T-helper 1 cell (primary cell): ENCODE data around the gene MRPL42.
"Not testable (repeated sequence)": the region's sequence is repeated elsewhere in the genome, so short reads cannot be mapped to it uniquely, and the experiment has no call there.

Experiments used
- DNase-seq, 5 donors: peaks; one replicate each; pipeline ENCODE4 v3.0.0-alpha.2; 2012 to 2020
- total RNA-seq, 4 donors: gene quantifications; one replicate each; lab custom pipeline; 2026; lab: John Stamatoyannopoulos, UW

Gene MRPL42
- total RNA-seq: 28.1 to 57.8 (median 37.9) reads per million in 4 donors

DNA sequence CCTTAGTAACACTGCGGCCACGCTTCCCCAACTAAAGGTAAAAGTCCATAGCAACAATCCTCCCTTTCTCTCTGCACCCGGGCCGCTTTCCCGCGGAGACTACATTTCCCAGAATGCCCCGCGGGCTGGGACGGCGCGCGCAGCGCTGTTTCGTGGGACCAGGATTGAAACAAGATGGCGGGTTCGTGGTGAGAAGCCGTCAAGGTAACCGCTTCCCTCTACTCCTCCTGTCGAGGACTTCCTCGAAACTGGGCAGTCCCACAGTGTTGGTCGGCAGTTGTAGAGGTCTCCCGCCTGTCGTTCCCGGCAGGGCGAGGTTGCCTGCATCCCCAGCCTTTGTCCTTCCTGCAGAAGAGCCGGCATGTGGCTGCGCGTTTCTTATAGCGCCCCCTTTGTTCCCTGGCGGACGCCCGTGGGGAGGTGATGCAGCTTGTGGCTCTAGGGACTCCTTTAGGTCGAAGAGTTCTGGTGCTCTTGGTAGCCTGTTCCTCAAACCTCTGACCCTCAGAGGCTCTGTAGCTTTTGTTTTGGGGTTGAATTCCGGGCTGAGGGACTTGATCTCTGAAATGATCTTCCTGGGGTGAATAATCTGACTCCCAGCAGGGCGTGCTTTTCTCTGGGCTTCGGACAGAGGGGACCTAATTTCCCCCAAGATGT is at the start of gene MRPL42:
Gene MRPL42, plus strand, starts transcription at position 164 of the 657 bp plus-strand sequence. CDS start 1,772 bp downstream, outside the sequence.
- DNase-seq: peak; percentile 70 to 91 (median 81)

DNA sequence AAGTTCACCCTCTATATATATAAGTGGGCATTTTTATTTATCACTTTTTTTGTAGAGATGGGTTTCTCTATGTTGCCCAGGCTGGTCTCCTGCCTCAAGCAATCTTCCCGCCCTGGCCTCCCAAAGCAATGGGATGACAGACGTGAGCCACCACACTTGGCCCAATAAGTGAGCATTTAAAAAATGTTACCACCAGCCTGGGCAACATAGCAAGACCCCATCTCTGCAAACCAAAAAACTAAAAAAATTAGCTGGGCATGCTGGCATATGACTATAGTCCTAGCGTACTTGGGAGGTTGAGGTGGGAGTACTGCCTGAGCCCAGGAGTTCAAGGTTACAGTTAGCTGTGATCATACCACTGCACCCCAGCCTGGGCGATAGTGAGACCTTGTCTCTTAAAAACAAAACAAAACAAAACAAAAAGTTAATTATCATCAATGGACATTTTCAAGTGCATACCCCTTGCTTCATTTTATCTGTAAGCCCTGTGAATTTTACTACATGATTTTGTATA is 49.3 kb upstream of the MRPL42 start:
- no peak for DNase-seq

DNA sequence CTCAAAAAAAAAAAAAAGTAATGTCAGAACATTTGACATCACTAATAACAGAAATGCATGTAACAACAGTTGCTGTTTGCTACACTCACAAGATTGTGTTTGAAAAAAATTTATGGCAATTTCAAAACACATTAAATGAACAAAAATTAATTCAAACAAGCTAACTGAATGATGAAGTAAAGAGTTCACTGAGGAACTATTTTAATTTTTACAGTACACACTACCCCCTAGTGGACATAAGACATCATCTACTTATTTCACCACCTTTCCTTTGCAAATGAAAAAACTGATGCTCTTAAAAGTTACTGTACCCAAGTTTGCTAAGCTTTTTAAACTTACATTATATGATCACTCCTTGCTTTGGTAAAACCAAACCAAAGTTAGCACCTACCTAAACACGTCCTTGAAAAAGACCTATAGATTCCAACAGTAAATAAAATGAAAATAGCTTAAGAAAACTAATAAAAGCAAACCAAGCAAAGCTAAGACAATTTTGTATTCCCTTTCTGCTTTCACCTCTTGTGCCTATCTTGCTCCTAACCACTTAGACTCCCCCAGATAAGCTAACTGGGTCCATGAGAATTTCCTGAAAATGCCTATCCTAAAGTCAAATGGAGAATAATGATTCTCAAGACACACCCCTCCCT is 47.8 kb upstream of the MRPL42 start:
- DNase-seq: peak in 1 of 5 donors; percentile 56

DNA sequence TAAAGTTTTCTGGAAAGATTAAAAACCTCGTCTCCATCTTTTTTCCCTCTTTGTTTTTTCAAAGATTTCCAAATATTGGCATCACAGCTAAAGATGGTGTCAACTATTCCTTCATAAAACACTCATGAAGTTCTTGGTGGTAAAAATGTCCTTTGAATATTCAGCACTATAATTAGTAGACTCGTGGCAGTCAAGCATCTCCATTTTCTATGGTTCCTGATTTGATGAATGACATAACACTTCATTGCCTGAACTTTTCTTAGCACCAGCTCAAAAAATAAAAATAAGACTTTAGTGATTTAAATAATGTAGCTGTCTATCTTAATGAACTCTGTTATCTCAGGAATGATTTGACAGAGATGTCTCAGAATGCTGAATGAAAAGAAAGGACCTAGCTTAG is 45.3 kb upstream of the MRPL42 start:
- no peak for DNase-seq

DNA sequence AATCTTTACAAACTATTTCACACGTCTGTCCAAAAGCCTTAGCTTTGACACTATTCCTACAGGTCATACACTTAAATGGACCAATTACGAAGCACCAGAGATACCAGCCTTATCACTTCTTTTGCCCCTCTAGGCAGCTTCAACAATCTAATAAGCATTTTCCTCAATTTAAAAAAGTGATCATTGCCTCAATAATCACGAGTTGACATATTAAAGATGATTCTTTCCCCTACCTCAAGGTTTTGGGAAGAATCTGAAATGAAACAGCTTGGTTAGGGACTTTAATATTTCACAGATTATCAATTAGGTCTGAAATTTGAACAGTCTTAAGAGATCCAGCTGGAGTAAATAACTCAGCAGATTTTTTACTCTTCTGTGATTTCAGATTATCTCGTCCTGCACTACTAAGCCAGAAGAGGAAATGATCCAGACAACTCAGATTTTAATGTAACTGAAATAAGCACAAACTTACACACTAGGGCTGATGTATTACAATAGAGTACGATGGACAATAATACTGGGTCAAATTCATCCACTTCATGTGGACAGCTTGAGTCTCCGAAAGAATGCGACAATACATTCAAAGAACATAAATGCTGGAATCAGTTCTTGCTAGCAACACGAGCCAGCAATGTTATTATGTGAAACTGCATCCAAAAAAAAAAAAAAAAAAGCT is 41.4 kb upstream of the MRPL42 start:
- no peak for DNase-seq

DNA sequence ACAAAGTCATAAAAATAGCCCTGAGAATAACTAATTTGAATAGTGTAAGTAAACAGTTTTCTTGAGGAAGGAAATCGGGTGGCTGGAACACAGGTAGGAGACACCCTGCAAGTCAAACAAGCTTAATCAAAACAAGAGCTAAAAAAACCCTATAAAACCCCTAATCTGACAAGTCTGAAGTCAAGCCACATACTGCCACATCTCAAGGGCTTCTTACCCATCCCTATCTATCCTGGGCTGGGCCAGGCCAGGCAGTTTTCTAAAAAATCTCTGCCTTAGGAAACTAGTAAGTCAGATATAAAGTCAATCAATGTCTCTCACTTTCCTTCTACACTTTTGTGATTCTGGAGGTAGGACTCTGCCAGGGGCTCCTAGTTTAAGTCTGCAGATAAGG is 40.9 kb upstream of the MRPL42 start:
- DNase-seq: no peak

DNA sequence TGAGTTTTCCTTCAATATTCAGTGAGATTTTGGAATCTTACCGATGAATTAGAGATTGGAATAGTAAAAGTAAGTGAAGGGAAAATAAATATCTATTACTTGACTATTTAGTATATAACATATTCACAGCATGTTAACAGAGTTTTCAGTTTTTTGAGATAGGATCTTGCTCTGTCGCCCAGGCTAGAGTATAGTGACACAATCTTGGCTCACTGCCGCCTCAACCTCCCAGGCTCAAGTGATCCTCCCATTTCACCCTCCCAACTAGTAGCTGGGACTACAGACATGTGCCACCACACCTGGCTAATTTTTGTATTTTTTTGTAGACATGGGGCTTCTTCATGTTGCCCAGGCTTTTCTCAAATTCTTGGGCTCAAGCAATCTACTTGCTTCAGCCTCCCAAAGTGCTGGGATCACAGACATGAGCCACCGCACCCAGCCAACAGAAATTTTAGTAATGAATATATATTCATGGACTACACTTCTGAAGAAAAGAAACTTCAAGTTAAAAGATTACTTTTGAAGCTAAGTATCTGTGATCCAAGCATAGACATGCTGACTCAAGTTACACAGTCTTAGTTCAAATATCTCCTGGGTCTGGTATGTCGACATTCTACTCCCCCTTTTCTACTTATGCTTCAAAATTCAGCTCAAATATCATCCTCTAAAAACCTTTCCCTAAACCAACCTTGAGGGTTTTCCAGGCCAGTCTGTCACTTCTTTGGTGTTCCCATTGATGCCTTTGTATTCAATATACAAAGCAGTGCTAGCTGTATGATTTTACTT is 39.3 kb upstream of the MRPL42 start:
- no peak for DNase-seq

DNA sequence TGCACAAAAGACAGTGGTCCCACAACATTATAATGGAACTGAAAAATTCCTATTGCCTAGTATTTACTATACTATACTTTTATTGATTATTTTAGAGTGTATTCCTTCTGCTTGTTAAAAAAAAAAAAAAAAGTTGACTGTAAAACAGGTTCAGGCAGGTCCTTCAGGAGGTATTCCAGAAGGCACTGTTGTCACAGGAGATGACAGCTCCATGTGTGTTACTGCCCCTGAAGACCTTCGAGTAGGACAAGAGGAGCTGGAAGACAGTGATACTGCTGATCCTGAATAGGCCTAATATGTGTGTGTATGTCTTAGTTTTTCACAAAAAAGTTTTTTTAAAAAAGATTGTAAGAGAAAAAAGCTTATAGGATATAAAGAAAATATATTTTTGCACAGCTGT is 37.9 kb upstream of the MRPL42 start:
- no peak for DNase-seq

DNA sequence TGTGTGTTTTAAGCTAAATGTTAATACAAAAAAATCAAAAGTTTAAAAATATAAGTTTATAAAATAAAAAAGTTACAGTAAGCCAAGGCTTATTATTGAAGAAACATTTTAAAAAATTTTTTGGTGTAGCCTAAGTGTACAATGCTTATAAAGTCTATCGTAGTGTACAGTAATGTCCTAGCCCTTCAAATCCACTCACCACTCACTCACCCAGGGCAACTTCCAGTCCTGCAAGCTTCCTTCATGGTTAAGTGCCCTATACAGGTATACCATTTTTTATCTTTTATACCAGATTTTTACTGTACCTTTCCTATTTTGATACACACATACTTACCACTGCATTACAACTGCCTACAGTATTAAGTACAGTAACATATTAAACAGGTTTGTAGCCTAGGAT is 37.5 kb upstream of the MRPL42 start:
- no peak for DNase-seq

DNA sequence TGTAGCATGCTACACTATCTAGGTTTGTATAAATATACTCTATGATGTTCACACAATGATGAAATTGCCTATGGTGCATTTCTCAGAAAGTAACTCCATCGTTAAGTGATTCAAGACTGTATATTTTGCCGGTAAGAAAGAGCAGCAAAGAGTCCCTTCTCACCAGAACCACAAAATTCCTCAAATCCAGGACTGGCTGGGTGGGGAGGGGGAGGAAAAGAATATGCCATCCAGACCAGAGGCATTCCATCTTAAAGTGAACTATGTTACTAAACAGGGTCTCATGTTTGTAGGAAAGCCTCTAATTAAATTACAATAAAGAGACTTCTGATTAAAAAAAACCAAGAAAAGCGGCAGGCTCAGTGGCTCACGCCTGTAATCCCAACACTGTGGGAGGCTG is 37.0 kb upstream of the MRPL42 start:
- no peak for DNase-seq

DNA sequence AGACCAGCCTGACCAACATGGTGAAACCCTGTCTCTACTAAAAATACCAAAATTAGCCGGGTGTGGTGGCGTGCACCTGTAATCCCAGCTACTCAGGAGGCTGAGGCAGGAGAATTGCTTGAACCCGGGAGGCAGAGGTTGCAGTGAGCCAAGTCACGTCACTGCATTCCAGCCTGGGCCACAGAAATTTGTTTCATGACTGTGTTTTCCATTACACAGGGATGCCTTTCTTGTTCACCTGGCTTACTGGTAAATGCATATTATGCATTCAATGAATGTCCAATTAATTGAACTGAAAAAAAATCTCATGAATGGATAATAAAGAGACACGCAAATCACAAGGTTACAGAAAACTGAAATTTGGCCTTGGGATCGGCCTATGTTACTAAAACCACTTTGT is 35.3 kb upstream of the MRPL42 start:
- not testable (repeated sequence) for DNase-seq

DNA sequence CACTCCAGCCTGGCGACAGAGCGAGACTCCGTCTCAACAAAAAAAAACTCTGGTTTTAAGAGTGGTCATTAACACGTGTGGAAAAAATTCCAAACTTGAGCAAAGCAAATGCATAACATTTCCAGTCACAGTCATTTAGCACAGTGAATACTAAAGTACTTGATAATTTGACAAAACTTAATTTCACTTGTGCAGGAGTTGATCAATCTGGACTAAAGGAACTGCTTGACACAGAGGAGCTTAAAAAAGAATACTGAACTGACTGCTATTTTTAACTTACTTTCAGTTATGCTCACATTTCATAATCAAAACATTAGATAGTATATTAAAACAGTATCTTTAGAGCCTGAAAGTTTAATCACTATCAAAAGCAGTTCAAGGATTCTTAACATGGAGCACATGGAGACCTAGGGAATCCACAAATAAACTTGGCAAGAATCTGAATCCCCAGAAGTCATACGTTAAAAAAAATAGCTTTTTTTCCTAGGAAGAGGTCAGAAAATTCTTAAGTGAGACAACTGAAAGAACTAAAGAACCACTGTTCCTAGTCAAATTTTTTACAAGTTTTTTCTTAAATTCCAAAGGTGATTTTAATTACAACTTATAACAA is 33.0 kb upstream of the MRPL42 start:
- DNase-seq: no peak

DNA sequence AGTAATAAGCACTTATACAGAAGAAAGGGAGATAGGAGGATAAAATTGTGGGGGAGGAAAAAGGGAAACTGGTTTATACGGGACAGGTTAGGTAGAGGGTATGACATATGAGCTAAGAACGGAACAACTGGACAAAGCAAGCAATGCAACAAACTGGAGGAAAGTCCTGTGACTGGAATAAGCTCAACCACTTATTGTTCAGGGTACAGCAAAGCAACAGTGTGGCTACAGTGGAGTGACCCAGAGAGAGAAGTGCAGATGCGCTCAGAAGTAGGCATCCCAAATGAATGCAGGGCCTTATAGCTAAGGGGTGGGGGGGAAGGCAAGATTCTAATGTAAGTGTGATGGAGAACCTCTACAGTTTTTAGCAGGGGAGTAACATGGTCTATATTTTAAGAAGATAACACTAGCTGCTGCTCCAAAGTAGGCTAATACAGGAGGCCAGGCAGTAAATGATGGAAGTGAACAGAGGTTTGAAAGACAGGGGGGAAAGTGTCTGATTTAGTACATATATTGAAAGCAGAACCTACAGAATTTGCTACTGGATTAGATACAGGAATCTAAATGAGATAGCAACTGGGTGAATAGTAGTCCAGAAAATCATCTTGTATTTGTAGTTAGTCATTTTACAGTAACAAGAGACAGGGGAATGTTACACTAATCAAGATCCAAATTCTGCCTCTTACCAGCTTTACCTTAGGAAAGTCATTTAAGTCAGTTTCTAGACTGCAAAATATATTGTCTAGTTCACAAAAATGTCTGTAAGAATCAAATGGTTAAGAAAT is 28.9 kb upstream of the MRPL42 start:
- DNase-seq: no peak

DNA sequence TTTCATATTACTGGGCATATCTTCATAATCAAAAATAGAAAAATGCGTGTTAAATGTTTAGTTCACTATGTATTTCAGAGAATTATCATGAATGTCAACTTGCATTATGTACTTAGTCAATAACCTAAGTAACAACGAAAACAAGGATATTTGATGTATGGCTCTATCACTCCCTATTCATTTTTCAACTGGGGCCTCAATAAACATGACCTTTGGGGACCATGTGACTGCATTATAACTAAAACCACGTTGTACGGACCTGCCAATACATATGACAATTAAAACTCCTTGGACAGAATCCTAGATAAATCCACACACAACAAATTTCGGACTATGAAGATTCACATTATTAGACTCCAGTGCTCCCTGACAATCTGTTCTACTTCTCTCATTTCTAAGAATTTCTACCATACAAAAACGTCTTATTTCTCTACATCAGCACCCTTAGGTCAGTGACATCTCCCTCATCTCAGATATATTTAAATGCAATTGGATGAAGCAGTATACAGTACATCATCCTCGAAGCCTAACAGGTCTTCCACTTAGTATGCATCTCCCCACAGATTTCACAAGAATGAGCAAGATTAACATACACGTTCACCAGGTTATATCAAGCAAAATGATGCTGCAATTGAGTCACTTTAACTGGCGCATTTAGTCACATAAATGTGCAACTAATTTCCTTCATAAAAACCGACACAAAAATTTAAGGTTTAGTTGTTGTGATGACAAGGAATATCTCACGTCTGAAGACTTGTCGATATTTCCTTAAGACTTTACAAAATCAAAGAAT is 27.1 kb upstream of the MRPL42 start:
- no peak for DNase-seq

DNA sequence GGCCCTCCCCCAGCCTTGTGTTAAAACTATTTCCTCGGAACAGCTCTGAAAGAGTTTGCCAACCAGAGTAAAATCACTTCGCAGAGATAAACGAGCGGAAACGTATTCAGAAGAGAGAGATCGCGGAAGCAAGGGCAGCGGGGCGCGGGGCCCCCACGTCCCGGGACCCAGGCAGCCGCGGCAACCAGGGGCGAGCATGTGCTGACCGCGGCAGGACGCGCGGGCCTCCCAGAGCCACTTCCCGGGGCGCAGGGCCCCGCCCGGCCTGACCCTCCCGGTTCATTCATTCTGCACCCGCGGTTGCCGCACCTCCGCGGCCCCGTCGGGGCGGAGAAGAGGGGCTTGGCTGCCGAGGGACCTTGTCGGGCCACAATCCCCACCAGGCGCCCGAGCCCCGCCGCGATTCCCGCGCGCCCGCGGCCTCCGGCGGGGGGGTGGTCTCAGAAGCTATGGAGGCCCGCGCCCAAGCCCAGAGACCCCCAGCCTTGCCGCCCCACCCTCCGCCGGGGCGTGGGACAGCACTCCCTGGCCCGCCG is 26.2 kb upstream of the MRPL42 start:
- DNase-seq: peak; percentile 11 to 49 (median 36)

DNA sequence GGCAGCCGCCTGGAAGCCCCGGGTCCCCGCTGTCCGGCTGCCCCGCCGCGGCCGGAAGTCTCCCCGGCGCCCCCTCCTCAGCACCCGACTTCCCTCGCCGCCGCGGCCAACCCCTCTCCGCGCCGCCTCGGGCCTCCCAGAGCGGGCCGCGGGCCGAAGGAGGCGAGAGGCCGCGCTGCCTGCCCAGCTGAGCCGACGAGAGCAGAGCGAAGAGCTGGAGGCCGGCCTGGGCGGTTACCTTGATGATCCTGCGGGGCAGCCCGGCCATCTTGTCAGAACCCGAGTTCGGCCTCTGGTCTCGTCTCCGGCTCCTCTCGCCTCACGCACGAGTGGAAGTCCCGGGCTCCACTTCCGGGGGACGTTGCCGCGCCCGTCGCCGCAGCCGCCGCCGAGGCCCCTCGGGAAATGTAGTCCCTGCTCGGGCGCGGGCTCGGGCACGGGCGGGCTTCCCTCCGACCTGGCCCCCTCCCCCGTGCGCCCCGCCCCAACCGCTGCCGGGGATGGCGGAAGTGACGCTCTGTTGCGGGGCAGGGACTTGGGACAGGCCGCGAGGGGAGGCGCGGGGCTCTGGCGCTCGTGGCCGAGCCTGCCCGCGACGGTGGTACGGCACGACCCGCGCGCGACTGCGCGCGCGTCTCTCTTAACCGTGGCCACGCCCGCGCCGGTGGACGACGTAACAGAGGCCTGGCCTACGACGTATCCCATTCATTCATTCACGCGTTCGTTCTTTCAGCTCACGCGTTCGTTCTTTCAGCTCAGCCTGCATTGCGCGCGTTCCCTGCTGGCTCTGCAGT is 25.5 kb upstream of the MRPL42 start, which contains the start of gene UBE2N:
Gene UBE2N, minus strand, starts transcription at position 331 of the 794 bp plus-strand sequence. Its CDS starts 63 bp downstream, at position 268.
- peak; percentile 94 to 98 (median 95) for DNase-seq

DNA sequence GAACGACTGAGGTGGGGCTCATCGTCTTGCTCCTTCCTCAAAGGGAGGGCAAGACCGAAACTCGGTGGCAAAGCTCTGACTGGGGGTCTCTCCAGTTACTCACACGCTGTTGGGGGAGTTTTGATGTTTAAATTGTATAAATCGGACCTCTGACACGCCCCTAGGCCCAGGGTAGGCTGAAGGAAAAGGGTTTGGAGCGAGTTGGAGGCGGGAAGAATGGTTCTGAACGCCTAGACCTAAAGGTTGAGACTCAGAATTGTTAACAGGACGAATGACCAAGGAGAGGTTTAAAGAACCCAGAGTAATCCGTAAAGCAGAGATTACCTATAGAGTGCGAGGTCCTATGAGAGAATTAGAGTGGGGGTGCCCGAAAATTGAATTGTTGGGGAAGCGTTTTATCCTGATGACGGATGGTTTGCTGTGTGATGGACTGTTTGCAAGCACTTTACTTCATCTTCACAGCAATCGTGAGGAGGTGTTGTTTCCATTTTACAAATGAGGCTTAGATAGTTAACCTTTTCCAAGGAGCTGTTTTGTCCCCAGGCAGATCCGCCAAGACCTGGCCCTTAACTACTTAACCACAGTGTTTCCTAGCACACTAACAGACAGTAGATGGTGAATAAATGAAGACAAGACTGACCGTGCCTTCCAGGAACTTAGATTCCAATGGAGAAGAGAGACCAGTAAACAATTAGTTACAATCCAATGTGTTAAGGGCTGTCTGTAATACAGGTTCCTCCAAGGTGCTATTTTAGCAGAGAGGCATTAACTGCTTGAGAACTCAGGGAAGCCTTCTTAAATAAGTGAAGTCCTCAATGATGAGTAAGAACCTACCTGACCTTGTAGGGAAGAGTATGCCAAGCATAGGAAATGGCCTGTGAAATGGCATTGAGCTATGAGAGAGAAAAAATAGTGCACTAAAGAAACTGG is 24.6 kb upstream of the MRPL42 start:
- DNase-seq: no peak

DNA sequence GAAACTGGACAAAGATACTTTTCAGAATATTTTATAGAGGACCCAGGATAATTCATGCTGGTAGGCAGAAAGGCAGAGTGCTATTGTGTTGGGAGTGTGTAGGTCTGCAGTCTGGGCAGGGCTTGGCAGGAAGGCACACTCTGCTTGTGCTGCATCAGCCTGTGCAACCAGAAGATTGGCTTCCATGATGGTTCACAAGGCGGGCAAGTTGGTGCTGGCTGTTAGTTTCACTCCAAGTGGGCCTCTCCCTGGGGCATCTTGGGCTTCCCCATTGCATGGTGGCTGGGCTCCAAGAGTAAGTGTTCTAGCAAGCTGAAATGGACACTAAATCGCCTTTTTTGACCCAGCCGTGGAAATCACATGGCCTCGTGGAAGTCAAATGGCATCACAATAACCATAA is 23.7 kb upstream of the MRPL42 start:
- DNase-seq: no peak
